ENCODE results near the gene PTPRF. TPM values are rescaled to one million over a fixed set of nuclear protein-coding genes. Genes with fewer than 3 reads are reported as not detected.
A peak's percentile ranks its signal among the peaks of the same experiment; 100 is the strongest.

Gene PTPRF
- total RNA-seq, 2 donors from 2014 or later = 0.33 to 1.3 TPM

DNA sequence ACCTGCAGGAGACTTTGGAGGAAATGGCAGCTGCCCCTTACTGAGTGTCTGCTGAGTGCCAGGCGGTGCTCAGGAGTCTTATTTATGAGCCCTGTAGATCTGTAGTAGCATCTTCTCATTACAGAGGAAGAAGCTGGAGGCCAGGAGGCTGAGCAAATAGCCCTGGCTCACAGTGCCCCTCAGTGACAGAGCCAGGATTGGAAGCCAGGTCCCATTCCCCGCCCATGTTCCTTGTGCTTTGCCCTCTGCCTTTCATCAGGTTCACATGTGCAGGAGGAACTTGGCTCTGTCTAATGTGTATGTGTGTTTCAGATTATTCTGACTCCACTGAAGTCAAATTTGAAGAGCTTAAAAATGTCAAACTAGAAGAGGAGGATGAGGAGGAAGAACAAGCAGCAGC, 140.5 kb downstream of the PTPRF start:
- H3K36me3 Mint-ChIP-seq = peaks cover 43% of the 10 kb centered on the region

DNA sequence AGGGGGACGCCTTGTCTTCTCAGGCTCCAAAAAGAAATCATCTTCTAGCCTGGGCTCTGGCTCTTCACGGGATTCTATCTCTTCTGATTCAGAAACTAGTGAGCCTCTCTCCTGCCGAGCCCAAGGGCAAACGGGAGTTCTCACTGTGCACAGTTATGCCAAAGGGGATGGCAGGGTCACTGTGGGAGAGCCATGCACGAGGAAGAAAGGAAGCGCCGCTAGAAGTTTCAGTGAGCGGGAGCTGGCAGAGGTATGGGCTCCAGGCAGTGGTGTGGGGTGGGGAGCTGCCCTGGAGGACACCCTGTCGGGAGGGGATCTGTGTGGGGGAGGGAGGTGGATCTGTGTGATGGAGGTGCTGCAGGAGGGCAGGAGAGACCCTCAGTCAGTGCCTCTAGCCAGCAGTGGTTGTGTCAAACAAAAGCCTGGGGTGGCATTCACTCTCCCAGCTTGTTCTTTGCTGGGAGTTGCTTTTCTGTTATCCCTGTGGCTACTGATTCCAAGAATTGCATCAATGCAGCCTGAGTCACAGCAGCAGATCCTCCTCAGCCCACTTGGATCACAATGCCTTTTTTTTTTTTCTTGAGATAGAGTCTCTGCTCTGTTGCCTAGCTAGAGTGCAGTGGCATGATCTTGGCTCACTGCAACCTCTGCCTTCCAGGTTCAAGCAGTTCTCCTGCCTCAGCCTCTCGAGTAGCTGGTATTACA, 141.1 kb downstream of the PTPRF start:
- ATAC-seq (peak in 1 of 2 donors; percentile 32), DNase-seq (ENCODE audit: low spot score) (no peak)
- H3K9me3 Mint-ChIP-seq = no peaks in the 10 kb centered on the region
- H3K4me1 Mint-ChIP-seq (ENCODE audit: low read depth in 2 of 2) = peaks cover 0 to 15% of the 10 kb centered on the region in 2 donors
- no peak overlapping the region for H3K4me3 Mint-ChIP-seq
- no peaks in the 10 kb centered on the region for H3K27me3 Mint-ChIP-seq
- H3K36me3 Mint-ChIP-seq = peaks cover 40% of the 10 kb centered on the region
- H3K27ac Mint-ChIP-seq = no peak overlapping the region

More for the DNA sequence above, 140.5 kb downstream of the PTPRF start:
- H3K27ac Mint-ChIP-seq = no peak overlapping the region
- peaks cover 0 to 15% of the 10 kb centered on the region in 2 donors for H3K4me1 Mint-ChIP-seq (ENCODE audit: low read depth in 2 of 2)
- no peak overlapping the region for H3K4me3 Mint-ChIP-seq
- no peak for ATAC-seq
- H3K9me3 Mint-ChIP-seq = no peaks in the 10 kb centered on the region
- H3K27me3 Mint-ChIP-seq = no peaks in the 10 kb centered on the region
- no peak for DNase-seq (ENCODE audit: low spot score)

DNA sequence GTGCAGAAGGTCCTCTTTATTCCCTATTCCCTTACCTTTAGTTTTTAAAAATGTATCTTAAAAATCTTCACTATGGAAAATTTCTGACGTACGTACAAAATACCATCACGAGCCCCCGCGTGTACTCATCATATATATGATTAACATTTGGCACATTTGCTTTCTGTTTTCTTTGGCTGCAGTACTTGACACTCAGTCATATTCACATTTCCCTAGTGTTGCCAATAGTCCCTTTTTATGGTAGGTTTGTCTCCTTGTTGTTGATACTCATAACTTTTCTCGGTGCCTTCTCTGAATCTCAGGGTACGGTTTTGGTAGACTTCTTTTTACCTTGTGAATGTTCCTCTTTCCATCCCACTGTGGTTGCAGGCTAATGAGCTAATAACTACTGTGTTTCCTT, 142.6 kb downstream of the PTPRF start:
- ATAC-seq (no peak), DNase-seq (ENCODE audit: low spot score) (no peak)
- Mint-ChIP-seq H3K4me1 (ENCODE audit: low read depth in 2 of 2) (peaks cover 0 to 25% of the 10 kb centered on the region in 2 donors), H3K4me3 (no peak overlapping the region), H3K27ac (no peak overlapping the region), H3K27me3 (no peaks in the 10 kb centered on the region), H3K9me3 (no peaks in the 10 kb centered on the region), H3K36me3 (peaks cover 34% of the 10 kb centered on the region)

Other genes with a start within 250 kb of the PTPRF start
- not detected for gene C1orf210, start 245.3 kb upstream of the PTPRF start, total RNA-seq
- 10 to 100 TPM in 1 of 2 donors, 1 to 10 TPM in 1; 9.6 to 11.4 TPM for gene TIE1, start 229.9 kb upstream of the PTPRF start, total RNA-seq
- not detected for gene MPL, start 193.1 kb upstream of the PTPRF start, total RNA-seq
- 100 to 1,000 TPM in 1 of 2 donors, 10 to 100 TPM in 1; 98.7 to 152 TPM for gene CDC20, start 171.9 kb upstream of the PTPRF start, total RNA-seq
- gene ELOVL1, start 162.9 kb upstream of the PTPRF start, total RNA-seq = 100 to 1,000 TPM; 101 to 108 TPM
- 10 to 100 TPM; 42.6 to 57.9 TPM for gene MED8, start 141.1 kb upstream of the PTPRF start, total RNA-seq
- 100 to 1,000 TPM in 1 of 2 donors, 10 to 100 TPM in 1; 73.3 to 119 TPM for gene SZT2, start 141.0 kb upstream of the PTPRF start, total RNA-seq
- gene HYI, start 77.0 kb upstream of the PTPRF start, total RNA-seq = 10 to 100 TPM; 13.4 to 15.0 TPM
- gene KDM4A, start 119.3 kb downstream of the PTPRF start, total RNA-seq = 10 to 100 TPM; 45.8 to 53.8 TPM
- 10 to 100 TPM; 20.7 to 49.4 TPM for gene ST3GAL3, start 176.7 kb downstream of the PTPRF start, total RNA-seq